KOPT-K1 (cell line): ENCODE measurements around the gene ADPRS.

ENCODE experiments used
- H3K27ac ChIP-seq: fragments of 200-600 bp; sonication (generic); 2 replicates; pipeline ENCODE4 v1.5.1; 2016; ENCODE audit warnings: antibody characterized with exemption, mild to moderate bottlenecking, low read depth, low read length; ENCODE audit not compliant: poor library complexity, severe bottlenecking
- H3K36me3 ChIP-seq: fragments of 200-600 bp; sonication (generic); 2 replicates; pipeline ENCODE4 v1.5.1; 2017; ENCODE audit warnings: antibody characterized with exemption, mild to moderate bottlenecking, low read length, moderate library complexity; ENCODE audit not compliant: insufficient read depth
- H3K9me3 ChIP-seq: fragments of 200-600 bp; sonication (generic); 2 replicates; pipeline ENCODE4 v1.5.1; 2017; ENCODE audit warnings: antibody characterized with exemption, low read length, mild to moderate bottlenecking; ENCODE audit not compliant: insufficient read depth, poor library complexity, severe bottlenecking

ADPRS gene

GRCh38 chr1:36093929-36094328 lies 5.2 kb downstream of the ADPRS start:
- no peaks in the 10 kb centered on the region for H3K9me3 ChIP-seq
- H3K27ac ChIP-seq, result no peak overlapping the region
- H3K36me3 ChIP-seq, result peaks cover 61% of the 10 kb centered on the region

GRCh38 chr1:36094621-36095061 lies 5.9 kb downstream of the ADPRS start:
- Histone ChIP-seq H3K27ac (no peak overlapping the region), H3K9me3 (no peaks in the 10 kb centered on the region), H3K36me3 (peaks cover 61% of the 10 kb centered on the region)

GRCh38 chr1:36095760-36096405 lies 7.2 kb downstream of the ADPRS start:
- no peaks in the 10 kb centered on the region for H3K9me3 ChIP-seq
- no peak overlapping the region for H3K27ac ChIP-seq
- peaks cover 59% of the 10 kb centered on the region for H3K36me3 ChIP-seq

GRCh38 chr1:36096500-36097432 lies 8.1 kb downstream of the ADPRS start:
- peaks cover 50% of the 10 kb centered on the region for H3K36me3 ChIP-seq
- H3K27ac ChIP-seq, result no peak overlapping the region
- H3K9me3 ChIP-seq, result no peaks in the 10 kb centered on the region

- peaks cover 38% of the 10 kb centered on the region for H3K36me3 ChIP-seq
- no peak overlapping the region for H3K27ac ChIP-seq
- no peaks in the 10 kb centered on the region for H3K9me3 ChIP-seq
These were observed 9.2 kb downstream of the ADPRS start for GRCh38 chr1:36097693-36098585.

GRCh38 chr1:36098650-36099365 lies 10.1 kb downstream of the ADPRS start:
- Histone ChIP-seq H3K36me3 (peaks cover 30% of the 10 kb centered on the region), H3K9me3 (no peaks in the 10 kb centered on the region), H3K27ac (no peak overlapping the region)

- H3K27ac ChIP-seq, result no peak overlapping the region
These were observed 11.1 kb downstream of the ADPRS start for GRCh38 chr1:36099681-36100341.

GRCh38 chr1:36100376-36100775 lies 11.7 kb downstream of the ADPRS start:
- Histone ChIP-seq H3K36me3 (peaks cover 14% of the 10 kb centered on the region), H3K9me3 (no peaks in the 10 kb centered on the region), H3K27ac (no peak overlapping the region)

More at GRCh38 chr1:36099681-36100341, 11.1 kb downstream of the ADPRS start:
- Histone ChIP-seq H3K36me3 (peaks cover 20% of the 10 kb centered on the region), H3K9me3 (no peaks in the 10 kb centered on the region)

GRCh38 chr1:36101546-36101945 lies 12.9 kb downstream of the ADPRS start:
- Histone ChIP-seq H3K36me3 (peaks cover 3% of the 10 kb centered on the region; the same call in 1 of the 2 replicates), H3K27ac (no peak overlapping the region), H3K9me3 (no peaks in the 10 kb centered on the region)

GRCh38 chr1:36106269-36106668 lies 17.6 kb downstream of the ADPRS start:
- Histone ChIP-seq H3K36me3 (no peaks in the 10 kb centered on the region), H3K9me3 (no peaks in the 10 kb centered on the region), H3K27ac (no peak overlapping the region)

GRCh38 chr1:36107394-36107793 lies 18.7 kb downstream of the ADPRS start:
- Histone ChIP-seq H3K9me3 (no peaks in the 10 kb centered on the region), H3K36me3 (no peaks in the 10 kb centered on the region), H3K27ac (no peak overlapping the region)

GRCh38 chr1:36108314-36108713 lies 19.6 kb downstream of the ADPRS start:
- Histone ChIP-seq H3K27ac (no peak overlapping the region), H3K36me3 (no peaks in the 10 kb centered on the region), H3K9me3 (no peaks in the 10 kb centered on the region)

GRCh38 chr1:36109041-36109679 lies 20.5 kb downstream of the ADPRS start:
- no peaks in the 10 kb centered on the region for H3K9me3 ChIP-seq
- peak overlapping the region; percentile 34 for H3K27ac ChIP-seq
- no peaks in the 10 kb centered on the region for H3K36me3 ChIP-seq
